ENCODE results near the gene RBM10.
A peak's percentile ranks its signal among the peaks of the same experiment; 100 is the strongest.

Gene RBM10

GRCh38 chrX:47179928-47180255 lies 34.9 kb downstream of the RBM10 start:
- no peak overlapping the region for H3K4me3 ChIP-seq (ENCODE audit: low read length)
- no peak overlapping the region for H3K27ac ChIP-seq (ENCODE audit: low read length)
- H3K9me3 ChIP-seq (ENCODE audit: insufficient read depth, low read depth, low read length), result no peaks in the 10 kb centered on the region
- no peaks in the 10 kb centered on the region for H3K4me1 ChIP-seq (ENCODE audit: insufficient read depth, low read length)
- H3K36me3 ChIP-seq (ENCODE audit: insufficient read depth, low read depth, low read length), result peaks cover 81% of the 10 kb centered on the region
- H3K9ac ChIP-seq (ENCODE audit: low read depth, low read length), result no peak overlapping the region
- H3K27me3 ChIP-seq (ENCODE audit: insufficient read depth, low read length), result no peaks in the 10 kb centered on the region

DNA sequence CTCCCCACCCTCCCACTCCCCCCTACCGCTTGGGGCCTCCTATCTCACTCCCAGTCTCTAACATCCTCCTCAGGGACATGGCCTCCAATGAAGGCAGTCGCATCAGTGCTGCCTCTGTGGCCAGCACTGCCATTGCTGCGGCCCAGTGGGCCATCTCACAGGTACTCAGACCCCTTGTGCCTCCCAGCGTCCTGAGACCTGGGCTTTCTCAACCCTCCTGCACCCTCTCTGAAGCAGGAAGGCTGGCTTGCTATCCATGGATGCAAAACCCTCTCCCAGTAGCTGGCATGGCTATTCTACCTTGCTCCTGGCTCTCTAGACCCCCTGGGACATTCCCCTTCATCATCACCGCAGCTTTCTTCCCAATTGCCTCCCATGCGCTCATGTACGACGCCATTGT lies 35.3 kb downstream of the RBM10 start:
- Histone ChIP-seq H3K36me3 (ENCODE audit: insufficient read depth, low read depth, low read length) (peaks cover 79% of the 10 kb centered on the region), H3K27me3 (ENCODE audit: insufficient read depth, low read length) (no peaks in the 10 kb centered on the region), H3K4me3 (ENCODE audit: low read length) (no peak overlapping the region), H3K9ac (ENCODE audit: low read depth, low read length) (no peak overlapping the region), H3K4me1 (ENCODE audit: insufficient read depth, low read length) (no peaks in the 10 kb centered on the region), H3K9me3 (ENCODE audit: insufficient read depth, low read depth, low read length) (no peaks in the 10 kb centered on the region), H3K27ac (ENCODE audit: low read length) (no peak overlapping the region)

GRCh38 chrX:47181301-47181700 lies 36.3 kb downstream of the RBM10 start:
- H3K9me3 ChIP-seq (ENCODE audit: insufficient read depth, low read depth, low read length), result no peaks in the 10 kb centered on the region
- no peaks in the 10 kb centered on the region for H3K4me1 ChIP-seq (ENCODE audit: insufficient read depth, low read length)
- no peak overlapping the region for H3K4me3 ChIP-seq (ENCODE audit: low read length)
- no peak overlapping the region for H3K27ac ChIP-seq (ENCODE audit: low read length)
- no peak overlapping the region for H3K9ac ChIP-seq (ENCODE audit: low read depth, low read length)
- H3K27me3 ChIP-seq (ENCODE audit: insufficient read depth, low read length), result no peaks in the 10 kb centered on the region
- peaks cover 81% of the 10 kb centered on the region for H3K36me3 ChIP-seq (ENCODE audit: insufficient read depth, low read depth, low read length)

GRCh38 chrX:47182106-47182700 lies 37.2 kb downstream of the RBM10 start:
- no peaks in the 10 kb centered on the region for H3K27me3 ChIP-seq (ENCODE audit: insufficient read depth, low read length)
- no peak overlapping the region for H3K4me3 ChIP-seq (ENCODE audit: low read length)
- no peak overlapping the region for H3K27ac ChIP-seq (ENCODE audit: low read length)
- no peaks in the 10 kb centered on the region for H3K9me3 ChIP-seq (ENCODE audit: insufficient read depth, low read depth, low read length)
- no peak overlapping the region for H3K9ac ChIP-seq (ENCODE audit: low read depth, low read length)
- H3K4me1 ChIP-seq (ENCODE audit: insufficient read depth, low read length), result no peaks in the 10 kb centered on the region
- H3K36me3 ChIP-seq (ENCODE audit: insufficient read depth, low read depth, low read length), result peaks cover 81% of the 10 kb centered on the region

DNA sequence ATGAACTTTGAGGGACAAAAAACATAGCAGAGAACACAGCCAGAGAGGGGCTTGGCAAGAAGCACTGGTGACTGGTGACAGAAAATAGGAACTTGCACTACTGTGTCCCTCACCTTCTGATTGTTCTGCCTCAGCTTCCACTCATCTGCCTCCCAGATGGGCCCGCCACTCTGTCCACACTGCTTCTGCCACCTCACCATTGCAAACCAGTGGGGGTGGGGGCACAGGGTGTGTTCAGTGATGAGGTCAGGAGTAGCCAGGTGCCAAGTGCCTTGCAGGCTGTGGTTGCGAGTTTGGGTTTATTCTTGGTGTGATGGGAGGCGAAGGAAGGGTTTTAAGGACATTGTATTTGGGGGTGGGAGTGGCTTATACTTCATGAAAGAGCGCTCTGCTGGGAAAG lies 39.5 kb downstream of the RBM10 start:
- H3K36me3 ChIP-seq (ENCODE audit: insufficient read depth, low read depth, low read length), result peaks cover 58% of the 10 kb centered on the region
- H3K27me3 ChIP-seq (ENCODE audit: insufficient read depth, low read length), result no peaks in the 10 kb centered on the region
- H3K27ac ChIP-seq (ENCODE audit: low read length), result no peak overlapping the region
- no peak overlapping the region for H3K4me3 ChIP-seq (ENCODE audit: low read length)
- H3K9ac ChIP-seq (ENCODE audit: low read depth, low read length), result no peak overlapping the region
- no peaks in the 10 kb centered on the region for H3K4me1 ChIP-seq (ENCODE audit: insufficient read depth, low read length)
- no peaks in the 10 kb centered on the region for H3K9me3 ChIP-seq (ENCODE audit: insufficient read depth, low read depth, low read length)

- Histone ChIP-seq H3K9ac (ENCODE audit: low read depth, low read length) (no peak overlapping the region), H3K27ac (ENCODE audit: low read length) (no peak overlapping the region), H3K9me3 (ENCODE audit: insufficient read depth, low read depth, low read length) (no peaks in the 10 kb centered on the region), H3K27me3 (ENCODE audit: insufficient read depth, low read length) (no peaks in the 10 kb centered on the region), H3K36me3 (ENCODE audit: insufficient read depth, low read depth, low read length) (peaks cover 54% of the 10 kb centered on the region), H3K4me1 (ENCODE audit: insufficient read depth, low read length) (no peaks in the 10 kb centered on the region), H3K4me3 (ENCODE audit: low read length) (no peak overlapping the region)
Measured at GRCh38 chrX:47185241-47185640, 40.2 kb downstream of the RBM10 start.

GRCh38 chrX:47186096-47186740 lies 41.2 kb downstream of the RBM10 start:
- Histone ChIP-seq H3K36me3 (ENCODE audit: insufficient read depth, low read depth, low read length) (peaks cover 45% of the 10 kb centered on the region), H3K9ac (ENCODE audit: low read depth, low read length) (no peak overlapping the region), H3K4me3 (ENCODE audit: low read length) (no peak overlapping the region), H3K27me3 (ENCODE audit: insufficient read depth, low read length) (no peaks in the 10 kb centered on the region), H3K4me1 (ENCODE audit: insufficient read depth, low read length) (no peaks in the 10 kb centered on the region), H3K27ac (ENCODE audit: low read length) (no peak overlapping the region), H3K9me3 (ENCODE audit: insufficient read depth, low read depth, low read length) (no peaks in the 10 kb centered on the region)

GRCh38 chrX:47187106-47187677 lies 42.2 kb downstream of the RBM10 start:
- H3K36me3 ChIP-seq (ENCODE audit: insufficient read depth, low read depth, low read length), result peaks cover 35% of the 10 kb centered on the region
- no peak overlapping the region for H3K27ac ChIP-seq (ENCODE audit: low read length)
- H3K4me1 ChIP-seq (ENCODE audit: insufficient read depth, low read length), result no peaks in the 10 kb centered on the region
- no peaks in the 10 kb centered on the region for H3K9me3 ChIP-seq (ENCODE audit: insufficient read depth, low read depth, low read length)
- no peaks in the 10 kb centered on the region for H3K27me3 ChIP-seq (ENCODE audit: insufficient read depth, low read length)
- H3K9ac ChIP-seq (ENCODE audit: low read depth, low read length), result no peak overlapping the region
- H3K4me3 ChIP-seq (ENCODE audit: low read length), result no peak overlapping the region

DNA sequence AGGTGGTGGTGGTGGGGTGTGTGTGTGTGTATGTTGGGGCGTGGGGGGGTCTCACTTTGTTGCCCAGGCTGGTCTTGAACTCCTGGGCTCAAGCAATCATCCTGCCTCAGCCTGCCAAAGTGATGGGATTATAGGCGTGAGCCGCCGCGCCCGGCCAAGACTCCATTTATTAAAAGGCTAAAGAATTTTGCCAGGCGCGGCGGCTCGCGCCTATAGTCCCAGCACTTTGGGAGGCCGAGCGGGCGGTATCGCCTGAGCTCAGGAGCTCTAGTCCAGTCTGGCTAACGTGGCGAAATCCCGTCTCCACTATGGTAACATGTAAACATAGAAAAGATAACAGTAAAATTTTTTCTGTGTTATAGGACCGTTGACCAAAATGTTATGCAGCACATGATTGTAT lies 44.9 kb downstream of the RBM10 start:
- H3K4me3 ChIP-seq (ENCODE audit: low read length), result no peak overlapping the region
- no peak overlapping the region for H3K27ac ChIP-seq (ENCODE audit: low read length)
- peaks cover 21% of the 10 kb centered on the region for H3K36me3 ChIP-seq (ENCODE audit: insufficient read depth, low read depth, low read length)
- no peaks in the 10 kb centered on the region for H3K4me1 ChIP-seq (ENCODE audit: insufficient read depth, low read length)
- H3K27me3 ChIP-seq (ENCODE audit: insufficient read depth, low read length), result no peaks in the 10 kb centered on the region
- no peaks in the 10 kb centered on the region for H3K9me3 ChIP-seq (ENCODE audit: insufficient read depth, low read depth, low read length)
- no peak overlapping the region for H3K9ac ChIP-seq (ENCODE audit: low read depth, low read length)

GRCh38 chrX:47190445-47191269 lies 45.6 kb downstream of the RBM10 start:
- H3K4me3 ChIP-seq (ENCODE audit: low read length), result peak overlapping the region; percentile 79
- H3K27me3 ChIP-seq (ENCODE audit: insufficient read depth, low read length), result no peaks in the 10 kb centered on the region
- H3K36me3 ChIP-seq (ENCODE audit: insufficient read depth, low read depth, low read length), result peaks cover 18% of the 10 kb centered on the region
- H3K9me3 ChIP-seq (ENCODE audit: insufficient read depth, low read depth, low read length), result no peaks in the 10 kb centered on the region
- H3K27ac ChIP-seq (ENCODE audit: low read length), result no peak overlapping the region
- H3K4me1 ChIP-seq (ENCODE audit: insufficient read depth, low read length), result peaks cover 2% of the 10 kb centered on the region
- peak overlapping the region; percentile 79; the same call in 1 of the 2 replicates for H3K9ac ChIP-seq (ENCODE audit: low read depth, low read length)

GRCh38 chrX:47191331-47191730 lies 46.3 kb downstream of the RBM10 start:
- H3K4me1 ChIP-seq (ENCODE audit: insufficient read depth, low read length), result peaks cover 7% of the 10 kb centered on the region

More at GRCh38 chrX:47191331-47191730, 46.3 kb downstream of the RBM10 start:
- H3K4me3 ChIP-seq (ENCODE audit: low read length), result peak overlapping the region; percentile 79
- peaks cover 18% of the 10 kb centered on the region for H3K36me3 ChIP-seq (ENCODE audit: insufficient read depth, low read depth, low read length)
- no peaks in the 10 kb centered on the region for H3K9me3 ChIP-seq (ENCODE audit: insufficient read depth, low read depth, low read length)
- H3K27me3 ChIP-seq (ENCODE audit: insufficient read depth, low read length), result no peaks in the 10 kb centered on the region
- H3K27ac ChIP-seq (ENCODE audit: low read length), result no peak overlapping the region
- peak overlapping the region; percentile 79; the same call in 1 of the 2 replicates for H3K9ac ChIP-seq (ENCODE audit: low read depth, low read length)

Data from iPS-20b (cell line).